Gastrocnemius medialis (tissue), 4 donors: Measurements from ENCODE around the gene WNT3A.

Experiments used
- CTCF ChIP-seq, 5 experiments: fragments of 450-650 bp in 3 of 5; fragments of 200-600 bp in 2 of 5; sonication (generic) in 2 of 5; IDR thresholded peaks in 4 of 5; conservative IDR thresholded peaks in 1 of 5; 1 replicate in 4 of 5; 2 replicates in 1 of 5; pipeline ENCODE4 v1.5.1; 2016 to 2019; ENCODE audit warnings: antibody characterized with exemption in 5 of 5, mild to moderate bottlenecking in 3 of 5, moderate library complexity in 3 of 5
- POLR2A ChIP-seq, 2 donors: fragments of 450-650 bp; IDR thresholded peaks; one replicate each; pipeline ENCODE4 v1.6.1; 2017; ENCODE audit warnings: antibody characterized with exemption in 2 of 2, mild to moderate bottlenecking in 2 of 2, moderate library complexity in 2 of 2

GRCh38 chr1:228079013-228079412 is 72.2 kb downstream of the WNT3A start:
- TF ChIP-seq CTCF (IDR thresholded peaks at IDR 0.05 in 4 of 5, conservative IDR thresholded peaks at IDR 0.05 in 1 of 5) (no peak), POLR2A (IDR thresholded peaks at IDR 0.05) (no peak)
